ENCODE measurements around the gene PNMA3. TPM values are rescaled to one million over a fixed set of nuclear protein-coding genes. Genes with fewer than 3 reads are reported as not detected.

The PNMA3 gene
- total and polyA plus RNA-seq, 2 of the 4 experiments (the other 2 are of a cell fraction), result 0.03 TPM; not detected in 1

GRCh38 chrX:153064061-153064460 is 7.8 kb downstream of the PNMA3 start:
- Histone ChIP-seq H3K4me3 (ENCODE audit: insufficient read depth, low read depth, low read length) (no peak overlapping the region), H3K4me1 (ENCODE audit: control insufficient read depth, insufficient read depth, low read length) (peaks cover 1% of the 10 kb centered on the region; the same call in 1 of the 2 replicates), H4K8ac (ENCODE audit: low read depth in 2 of 2, low read length in 2 of 2) (no peak overlapping the region), H3K9ac (ENCODE audit: low read depth, low read length) (no peak overlapping the region), H4K5ac (ENCODE audit: low read depth, low read length) (no peak overlapping the region), H3K4me2 (ENCODE audit: low read depth, low read length) (no peak overlapping the region), H3K9me3 (ENCODE audit: control insufficient read depth, insufficient read depth, low read length) (no peaks in the 10 kb centered on the region), H3K27me3 (ENCODE audit: control insufficient read depth, insufficient read depth, low read length) (no peaks in the 10 kb centered on the region; the same call in 1 of the 2 replicates), H3K9me1 (ENCODE audit: insufficient read depth, low read length) (no peaks in the 10 kb centered on the region), H2BK120ac (ENCODE audit: low read depth, low read length) (no peak overlapping the region), H3K23ac (ENCODE audit: low read depth, low read length) (no peak overlapping the region), H3K18ac (ENCODE audit: low read depth, low read length) (no peak overlapping the region), H4K91ac (ENCODE audit: insufficient read depth, low read depth, low read length) (no peak overlapping the region), H3K4ac (ENCODE audit: low read depth, low read length) (no peak overlapping the region), H3K36me3 (ENCODE audit: control insufficient read depth, insufficient read depth, low read length) (no peaks in the 10 kb centered on the region), H2AFZ (replicated peaks; ENCODE audit: low read length, poor library complexity) (no peak overlapping the region), H3K27ac (ENCODE audit: insufficient read depth, low read length) (no peak overlapping the region), H3K14ac (replicated peaks; ENCODE audit: low read depth, low read length) (no peak overlapping the region), H2BK5ac (ENCODE audit: low read depth, low read length, poor library complexity, severe bottlenecking) (no peak overlapping the region), H2AK5ac (ENCODE audit: low read depth, low read length) (no peak overlapping the region), H2BK15ac (ENCODE audit: low read depth, low read length) (no peak overlapping the region), H2AK9ac (replicated peaks; ENCODE audit: low read depth, low read length, poor library complexity) (no peak overlapping the region), H2BK20ac (ENCODE audit: low read depth, low read length) (no peak overlapping the region), H3K79me1 (ENCODE audit: low read depth in 1 of 2, low read length in 2 of 2) (no peaks in the 10 kb centered on the region), H3K56ac (ENCODE audit: extremely low read depth, insufficient read depth, low read length) (no peak overlapping the region), H4K20me1 (ENCODE audit: insufficient read depth, low read length) (no peaks in the 10 kb centered on the region)
- no TSS peak for BruUV-seq (replicated peaks)
- dilution Hi-C loops (cut with HindIII; ENCODE audit: low sequenced_read_pairs, unreplicated experiment), result no loop called here
- ATAC-seq (ENCODE audit: low read depth), result no peak
- ChIA-PET CTCF (no interaction called here), POLR2A (ENCODE audit: unreplicated experiment) (no interaction called here)
- TF ChIP-seq MXI1 (IDR thresholded peaks at IDR 0.05; ENCODE audit: borderline replicate concordance, low read depth, low read length), result no peak
- TF ChIP-seq USF2 (IDR thresholded peaks at IDR 0.05; ENCODE audit: low read depth, low read length), result no peak
- no peak for TF ChIP-seq CTCF (conservative IDR thresholded peaks at IDR 0.05; ENCODE audit: low read depth, low read length)
- TF ChIP-seq MAZ (IDR thresholded peaks at IDR 0.05; ENCODE audit: borderline replicate concordance, low read depth, low read length), result no peak
- TF ChIP-seq POLR2A (IDR thresholded peaks at IDR 0.05; ENCODE audit: low read depth, low read length), result no peak
- TF ChIP-seq ELK1 (IDR thresholded peaks at IDR 0.05; ENCODE audit: borderline replicate concordance, low read depth, low read length), result no peak
- TF ChIP-seq BHLHE40 (IDR thresholded peaks at IDR 0.05; ENCODE audit: low read depth, low read length), result no peak
- no peak for TF ChIP-seq MAFK (IDR thresholded peaks at IDR 0.05; ENCODE audit: low read depth, low read length)
- TF ChIP-seq NFE2L2 (IDR thresholded peaks at IDR 0.05; ENCODE audit: low read depth, low read length), result no peak
- no peak for DNase-seq
- in situ Hi-C loops (cut with MboI; ENCODE audit: low sequenced_read_pairs), result no loop called here
- intact Hi-C loops (cut with micrococcal nuclease), result no loop called here
- no CpG with 5 or more reads among the region's 2 CpGs for WGBS, 2 experiments (ENCODE audit: extremely low coverage in 2 of 2, insufficient read length in 1 of 2)
